HG03378 (cell line): ENCODE data around the gene NDUFS8.

Source experiments
- ATAC-seq: cut with Tn5 transposase; IDR thresholded peaks from one replicate; pipeline ENCODE4 v1.9.1; 2021; ENCODE audit warnings: mild to moderate bottlenecking, moderate library complexity; ENCODE audit not compliant: unreplicated experiment

NDUFS8 gene

DNA sequence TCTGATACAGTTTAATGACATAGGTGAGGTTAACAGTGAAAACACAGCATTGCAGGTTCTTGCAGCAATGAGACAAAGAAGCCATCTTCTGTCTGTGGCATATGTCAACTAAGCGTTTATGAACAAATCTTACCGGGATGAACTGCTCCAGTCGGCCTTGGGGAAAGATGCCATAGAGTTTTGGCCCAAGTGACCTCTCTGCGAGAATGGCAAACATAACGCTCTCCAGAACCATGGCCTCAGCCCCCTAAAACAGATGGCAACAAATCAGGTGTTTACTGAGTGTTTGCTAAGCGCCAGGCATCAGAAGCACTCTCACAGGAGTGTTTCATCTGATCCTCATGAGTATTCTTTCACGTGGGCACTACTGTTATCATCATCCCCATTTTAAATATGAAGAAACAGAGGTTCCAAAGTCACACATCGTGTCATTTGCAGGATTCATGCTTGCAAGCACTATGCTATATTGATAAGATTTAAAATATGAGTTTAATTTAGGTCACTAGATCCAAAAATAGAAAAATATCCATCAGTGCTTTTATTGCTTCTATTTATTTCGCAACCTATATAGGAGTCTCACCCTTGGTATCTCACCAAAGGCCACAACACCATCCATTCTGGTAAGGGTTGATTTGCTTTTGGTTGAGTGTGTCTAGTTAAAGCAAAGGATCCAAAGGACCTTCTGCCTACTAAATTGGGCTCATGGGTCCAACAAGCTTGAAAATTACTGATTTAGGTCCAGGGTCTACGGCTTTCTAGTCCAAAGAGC is 44.3 kb downstream of the NDUFS8 start:
- ATAC-seq: no peak

DNA sequence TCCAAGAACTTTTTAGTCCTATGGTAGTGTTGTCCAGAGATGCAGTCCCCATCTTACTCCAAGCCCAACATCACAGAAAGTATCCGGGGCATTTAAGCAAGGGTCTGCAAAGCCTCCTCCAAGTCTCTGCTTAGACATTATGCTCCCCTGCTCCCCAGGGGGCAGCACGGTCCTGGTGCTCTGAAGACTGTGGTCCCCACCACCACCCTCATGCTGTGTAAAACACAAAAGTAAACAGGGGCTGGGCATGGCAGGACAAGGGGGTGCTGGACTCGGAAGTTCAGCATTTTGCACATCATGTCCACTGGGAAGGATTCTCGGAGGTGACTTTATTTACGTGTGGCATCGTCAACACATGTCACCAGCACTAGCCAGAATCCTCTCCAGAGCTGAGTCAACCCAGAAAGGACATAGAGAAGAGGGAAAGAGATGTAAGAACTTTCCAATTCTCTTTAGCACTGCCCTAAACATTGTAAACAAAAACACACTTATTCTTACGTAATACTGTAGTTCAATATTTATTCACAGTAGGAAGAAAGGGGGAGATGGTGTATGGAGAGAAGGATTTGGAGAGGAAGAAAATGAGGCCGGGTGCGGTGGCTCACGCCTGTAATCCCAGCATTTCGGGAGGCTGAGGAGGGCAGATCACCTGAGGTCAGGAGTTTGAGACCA is 46.0 kb downstream of the NDUFS8 start:
- ATAC-seq: no peak

DNA sequence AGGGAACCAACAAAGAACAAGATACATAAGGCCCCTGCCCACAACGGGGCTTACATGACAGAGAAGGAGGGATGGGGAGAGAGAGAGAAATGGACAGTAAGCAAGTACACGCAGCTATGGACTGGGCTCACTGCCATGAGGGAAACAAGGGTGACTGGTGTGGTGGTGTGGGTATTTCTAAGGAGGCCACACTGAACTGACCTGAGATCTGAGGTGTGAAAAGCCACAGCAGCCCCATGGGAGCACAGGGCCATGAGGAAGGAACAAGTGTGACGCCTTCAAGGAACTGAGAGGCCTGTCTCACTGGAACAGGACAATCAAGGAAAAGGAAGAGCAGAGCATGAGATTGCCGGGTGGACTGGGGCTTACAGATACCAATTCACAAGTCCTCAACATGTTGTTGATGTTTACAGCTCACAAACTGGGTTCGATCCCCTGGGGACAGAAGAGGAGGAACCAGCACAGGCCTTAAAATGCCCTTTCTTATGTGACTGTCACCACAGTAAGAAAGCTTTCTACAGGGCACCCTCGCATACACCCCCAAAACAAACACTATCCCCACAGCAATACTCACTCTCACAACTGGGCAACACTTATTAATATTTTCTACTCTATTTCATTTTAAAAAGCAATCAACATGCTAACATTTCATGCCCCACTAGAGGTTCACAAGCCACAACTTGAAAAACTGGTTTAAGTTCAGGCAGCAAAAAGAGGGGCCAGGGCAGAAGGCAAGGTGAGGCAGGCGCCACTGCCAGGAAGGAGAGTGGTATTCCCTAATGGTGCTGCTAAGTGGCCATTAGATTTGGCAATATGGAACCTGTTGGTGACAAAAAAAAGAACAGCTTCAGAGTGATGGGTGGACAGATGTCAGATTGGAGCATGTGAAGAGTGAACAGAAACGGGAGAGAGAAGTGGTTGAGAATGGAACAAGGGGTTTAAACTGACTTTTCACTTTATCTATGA is 47.4 kb downstream of the NDUFS8 start:
- ATAC-seq: no peak

DNA sequence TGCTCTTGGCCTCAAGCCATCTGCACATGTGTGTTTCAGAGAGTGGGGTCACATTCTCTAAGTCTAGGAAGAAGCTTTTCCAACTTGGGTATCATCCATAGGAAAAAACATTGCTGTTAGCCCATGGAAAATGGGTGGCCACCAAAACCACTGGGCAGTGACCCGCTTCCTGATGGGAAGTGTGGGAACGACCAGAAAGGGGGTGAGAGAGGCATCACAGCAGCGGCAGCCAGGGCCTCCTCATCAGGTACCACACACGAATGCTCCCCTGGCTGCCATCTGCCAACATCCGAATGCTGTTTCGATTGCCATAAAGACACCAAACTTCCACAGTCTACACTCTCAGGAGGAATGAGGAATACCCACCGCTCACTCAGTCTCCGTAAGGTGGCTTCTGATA is 50.4 kb downstream of the NDUFS8 start:
- ATAC-seq: no peak

DNA sequence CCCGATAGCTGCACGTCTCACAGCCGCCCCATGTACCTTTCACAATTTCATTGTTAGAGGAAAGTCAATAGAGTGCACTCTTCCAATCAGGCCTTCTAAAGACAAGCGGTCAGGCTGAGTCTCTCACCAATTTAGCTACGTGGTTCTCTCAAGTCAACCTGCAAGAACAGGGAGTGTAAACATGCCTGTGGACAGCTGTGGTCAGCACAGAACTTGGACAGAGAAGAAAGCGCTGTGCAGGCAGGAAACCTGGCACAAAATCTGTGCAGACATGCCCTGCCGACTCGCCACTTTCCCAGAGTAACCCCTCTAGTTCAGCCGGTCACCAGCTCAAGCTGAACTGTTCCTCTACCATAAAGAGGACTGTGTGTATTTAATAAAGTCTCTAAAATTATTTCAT is 51.2 kb downstream of the NDUFS8 start:
- no peak for ATAC-seq

DNA sequence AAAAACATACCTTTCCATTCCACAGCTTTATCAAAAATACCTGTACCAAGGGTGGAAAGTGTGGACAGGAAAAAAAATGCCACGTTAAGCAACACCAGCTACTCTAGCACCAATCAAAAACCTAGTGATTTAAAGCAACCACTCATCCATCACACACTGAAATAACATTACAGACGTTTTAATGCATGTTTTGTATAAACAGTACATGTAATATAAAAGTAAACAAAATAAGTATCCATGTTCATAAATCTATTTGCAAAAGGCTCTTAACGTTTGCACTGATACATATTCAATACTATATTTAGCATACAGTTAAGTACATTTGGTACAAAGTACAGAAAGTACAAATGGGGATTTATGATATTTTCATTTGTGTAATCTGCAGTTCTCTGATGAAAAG is 52.0 kb downstream of the NDUFS8 start:
- no peak for ATAC-seq

DNA sequence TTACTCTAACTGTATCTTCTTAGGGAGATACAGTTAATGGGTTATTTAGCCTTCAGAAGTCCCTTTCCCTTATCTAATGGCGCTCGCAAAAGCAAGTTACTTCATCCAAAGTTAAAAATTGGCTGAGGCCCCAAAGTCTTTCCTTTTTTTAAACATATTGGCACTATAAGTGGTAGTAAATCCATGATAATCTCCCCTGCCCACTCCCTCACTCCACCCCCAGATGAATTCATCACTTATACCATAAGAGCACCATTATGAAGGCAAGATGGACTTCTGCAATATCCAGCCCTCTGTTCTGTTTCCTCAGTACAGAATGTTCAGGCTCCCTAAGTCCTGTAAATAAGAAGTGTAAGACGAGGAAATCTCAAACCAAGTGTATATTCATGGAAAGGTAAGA is 53.0 kb downstream of the NDUFS8 start:
- ATAC-seq: no peak
